Measurements from ENCODE around the gene PRKCA.

The PRKCA gene

GRCh38 chr17:66467766-66468165 is 165.4 kb downstream of the PRKCA start:
- TF ChIP-seq CTCF (IDR thresholded peaks at IDR 0.05; ENCODE audit: low read depth, low read length, missing control alignments): no peak
- H3K4me3 ChIP-seq (ENCODE audit: low read depth, low read length): no peak overlapping the region
- DNase-seq (ENCODE audit: low read depth): no peak

GRCh38 chr17:66468241-66469087 is 166.1 kb downstream of the PRKCA start:
- TF ChIP-seq CTCF (IDR thresholded peaks at IDR 0.05; ENCODE audit: low read depth, low read length, missing control alignments): no peak
- no peak for DNase-seq (ENCODE audit: low read depth)
- H3K4me3 ChIP-seq (ENCODE audit: low read depth, low read length): no peak overlapping the region

- no peak overlapping the region for H3K4me3 ChIP-seq (ENCODE audit: low read depth, low read length)
- TF ChIP-seq CTCF (IDR thresholded peaks at IDR 0.05; ENCODE audit: low read depth, low read length, missing control alignments): no peak
- no peak for DNase-seq (ENCODE audit: low read depth)
Observed at GRCh38 chr17:66469088-66469442, 166.7 kb downstream of the PRKCA start.

GRCh38 chr17:66469461-66469860 is 167.0 kb downstream of the PRKCA start:
- H3K4me3 ChIP-seq (ENCODE audit: low read depth, low read length): no peak overlapping the region
- TF ChIP-seq CTCF (IDR thresholded peaks at IDR 0.05; ENCODE audit: low read depth, low read length, missing control alignments): no peak
- no peak for DNase-seq (ENCODE audit: low read depth)

GRCh38 chr17:66469890-66470289 is 167.5 kb downstream of the PRKCA start:
- no peak for DNase-seq (ENCODE audit: low read depth)
- H3K4me3 ChIP-seq (ENCODE audit: low read depth, low read length): no peak overlapping the region
- TF ChIP-seq CTCF (IDR thresholded peaks at IDR 0.05; ENCODE audit: low read depth, low read length, missing control alignments): no peak

- TF ChIP-seq CTCF (IDR thresholded peaks at IDR 0.05; ENCODE audit: low read depth, low read length, missing control alignments): no peak
- DNase-seq (ENCODE audit: low read depth): no peak
- no peak overlapping the region for H3K4me3 ChIP-seq (ENCODE audit: low read depth, low read length)
Observed at GRCh38 chr17:66472123-66472522, 169.7 kb downstream of the PRKCA start.

GRCh38 chr17:66474258-66474657 is 171.8 kb downstream of the PRKCA start:
- no peak overlapping the region for H3K4me3 ChIP-seq (ENCODE audit: low read depth, low read length)
- TF ChIP-seq CTCF (IDR thresholded peaks at IDR 0.05; ENCODE audit: low read depth, low read length, missing control alignments): no peak
- DNase-seq (ENCODE audit: low read depth): no peak

Data from GM12864 (cell line).